HCT116 (cell line): ENCODE measurements around the gene ZSCAN5B. TPM values are rescaled to one million over a fixed set of nuclear protein-coding genes. Genes with fewer than 3 reads are reported as not detected.

ENCODE experiments used
- ATAC-seq: fragments of 200-7000 bp; cut with Tn5 transposase; 2 replicates; pipeline ENCODE4 v1.9.1; 2020; ENCODE audit warnings: mild to moderate bottlenecking, moderate library complexity
- BruUV-seq: library from RNA; stranded (reverse); fragments of 400-500 nt; replicated peaks from 2 replicates; lab custom pipeline; 2021; lab: Mats Ljungman, UMichigan
- CTCF ChIA-PET: fragments of 300-600 bp; sonication (Branson Sonifier 250); formaldehyde crosslinking; loops from one replicate; lab custom pipeline; 2021; ENCODE audit warnings: antibody characterized with exemption; lab: Charles Lee
- POLR2A ChIA-PET: fragments of 300-600, 350-600 bp; sonication (Branson Sonifier 250); formaldehyde crosslinking; loops from one replicate; lab custom pipeline; 2021; ENCODE audit warnings: antibody characterized with exemption; lab: Charles Lee
- RAD21 ChIA-PET, 2 experiments: fragments of 300-600 bp; sonication (Branson Sonifier 250); formaldehyde crosslinking; loops; one replicate each; lab custom pipeline; 2023; ENCODE audit warnings: low total read pairs in 2 of 2; ENCODE audit not compliant: uncharacterized antibody in 2 of 2, unreplicated experiment in 2 of 2, low non-redundant PET in 1 of 2; lab: Charles Lee
- DNase-seq: peaks from one replicate; pipeline ENCODE4 v3.0.0-alpha.2; 2010; ENCODE audit warnings: low read depth, low spot score
- H2AFZ ChIP-seq: fragments of 200-600 bp; shearing (Covaris generic), sonication (generic); 2 replicates; pipeline ENCODE4 v1.6.1; 2017; ENCODE audit warnings: low read depth, mixed run types, mixed read lengths, antibody characterized with exemption, low read length; ENCODE audit not compliant: poor library complexity, severe bottlenecking
- H3K27ac ChIP-seq: 2 replicates; pipeline ENCODE4 v1.5.1; 2012; ENCODE audit warnings: low read depth, low read length
- H3K27me3 ChIP-seq: fragments of 200-600 bp; sonication (generic); 2 replicates; pipeline ENCODE4 v1.6.1; 2016; ENCODE audit warnings: mixed run types, low read length, mixed read lengths; ENCODE audit not compliant: insufficient read depth
- H3K36me3 ChIP-seq, 2 experiments: fragments of 200-500 bp in 1 of 2; fragments of 200-600 bp in 1 of 2; sonication (Bioruptor generic) in 1 of 2; sonication (generic) in 1 of 2; 2 replicates each; pipeline versions ENCODE4 v1.5.1 to v1.6.1; 2014 to 2016; ENCODE audit warnings: low read length in 2 of 2, inconsistent platforms in 1 of 2, mixed read lengths in 1 of 2, mixed run types in 1 of 2; ENCODE audit not compliant: insufficient read depth in 2 of 2, control insufficient read depth in 1 of 2
- H3K4me1 ChIP-seq, 2 experiments: fragments of 200-600 bp in 1 of 2; sonication (generic) in 1 of 2; 2 replicates each; pipeline versions ENCODE4 v1.5.1 to v1.6.1; 2012 to 2017; ENCODE audit warnings: low read length in 2 of 2, inconsistent platforms in 1 of 2, mild to moderate bottlenecking in 1 of 2, mixed read lengths in 1 of 2, mixed run types in 1 of 2, moderate library complexity in 1 of 2; ENCODE audit not compliant: insufficient read depth in 2 of 2, control insufficient read depth in 1 of 2
- H3K4me2 ChIP-seq: fragments of 200-600 bp; sonication (generic); 2 replicates; pipeline ENCODE4 v1.6.1; 2017; ENCODE audit warnings: mixed run types, low read length, mixed read lengths
- H3K4me3 ChIP-seq, 2 experiments: fragments of 200-600 bp in 1 of 2; sonication (generic) in 1 of 2; replicated peaks in 1 of 2; 2 replicates each; pipeline ENCODE4 v1.5.1; 2011 to 2016; ENCODE audit warnings: low read length in 2 of 2, control low read depth in 1 of 2, low read depth in 1 of 2, mild to moderate bottlenecking in 1 of 2, mixed read lengths in 1 of 2, mixed run types in 1 of 2
- H3K79me2 ChIP-seq: fragments of 200-600 bp; sonication (generic); 2 replicates; pipeline ENCODE4 v1.6.1; 2017; ENCODE audit warnings: mild to moderate bottlenecking, mixed run types, low read length, moderate library complexity, mixed read lengths; ENCODE audit not compliant: insufficient read depth
- H3K9ac ChIP-seq: fragments of 200-600 bp; sonication (generic); 2 replicates; pipeline ENCODE4 v1.6.1; 2016; ENCODE audit warnings: low read length, mixed read lengths
- H3K9me2 ChIP-seq: fragments of 200-600 bp; sonication (generic), shearing (Covaris generic); 2 replicates; pipeline ENCODE4 v1.6.1; 2017; ENCODE audit warnings: mixed run types, mild to moderate bottlenecking, moderate library complexity; ENCODE audit not compliant: insufficient read depth
- H3K9me3 ChIP-seq, 2 experiments: fragments of 200-500 bp in 1 of 2; fragments of 200-600 bp in 1 of 2; sonication (Bioruptor generic) in 1 of 2; sonication (generic) in 1 of 2; 2 replicates each; pipeline ENCODE4 v1.6.1; 2014 to 2017; ENCODE audit warnings: low read length in 2 of 2, mixed read lengths in 2 of 2, inconsistent platforms in 1 of 2, low read depth in 1 of 2, mild to moderate bottlenecking in 1 of 2, mixed run types in 1 of 2, moderate library complexity in 1 of 2; ENCODE audit not compliant: control insufficient read depth in 1 of 2, insufficient read depth in 1 of 2
- H4K20me1 ChIP-seq: fragments of 200-600 bp; sonication (generic), shearing (Covaris generic); 2 replicates; pipeline ENCODE4 v1.6.1; 2017; ENCODE audit warnings: mixed run types, mild to moderate bottlenecking, moderate library complexity; ENCODE audit not compliant: insufficient read depth
- CBX3 ChIP-seq: IDR thresholded peaks from 2 replicates; pipeline ENCODE4 v1.6.1; 2012; ENCODE audit warnings: low read depth
- POLR2A ChIP-seq: IDR thresholded peaks from 2 replicates; pipeline ENCODE4 v1.7.0; 2011; ENCODE audit warnings: borderline replicate concordance; ENCODE audit not compliant: insufficient read depth, insufficient read length; ENCODE audit errors: extremely low read depth
- POLR2AphosphoS5 ChIP-seq: IDR thresholded peaks from 2 replicates; pipeline ENCODE4 v1.6.1; 2011; ENCODE audit warnings: mild to moderate bottlenecking, low read depth, low read length, moderate library complexity
- TCF7L2 ChIP-seq: IDR thresholded peaks from 2 replicates; pipeline ENCODE4 v1.7.0; 2011; ENCODE audit warnings: borderline replicate concordance, inconsistent platforms; ENCODE audit not compliant: insufficient read depth, insufficient read length; ENCODE audit errors: extremely low read depth
- YY1 ChIP-seq: IDR thresholded peaks from 2 replicates; pipeline ENCODE4 v1.6.1; 2011; ENCODE audit warnings: low read length, low read depth, moderate library complexity, mild to moderate bottlenecking; ENCODE audit not compliant: insufficient replicate concordance; ENCODE audit errors: extremely low read depth
- intact Hi-C: fragments of 100-400 bp; cut with micrococcal nuclease; formaldehyde crosslinking; loops from 2 replicates; pipeline ENCODE4 v1.10.0; 2022
- total RNA-seq: library from RNA; stranded (reverse); gene quantifications from one replicate; pipeline ENCODE4 v1.2.1, GENCODE V29; 2021; ENCODE audit not compliant: unreplicated experiment
- TF ChIP-seq, protein P1 (sequence below), 3 experiments: fragments of 200-600 bp in 1 of 3; sonication (generic) in 1 of 3; IDR thresholded peaks in 2 of 3; conservative IDR thresholded peaks in 1 of 3; 2 replicates each; pipeline ENCODE4 v1.5.1; 2012 to 2017; ENCODE audit warnings: low read depth in 2 of 3, low read length in 2 of 3, antibody characterized with exemption in 1 of 3, borderline replicate concordance in 1 of 3, control low read depth in 1 of 3, mild to moderate bottlenecking in 1 of 3, mixed read lengths in 1 of 3, mixed run types in 1 of 3, moderate library complexity in 1 of 3; ENCODE audit not compliant: insufficient read depth in 1 of 3

The ZSCAN5B gene
- total RNA-seq, 1 experiment from 2014 or later, result not detected

DNA sequence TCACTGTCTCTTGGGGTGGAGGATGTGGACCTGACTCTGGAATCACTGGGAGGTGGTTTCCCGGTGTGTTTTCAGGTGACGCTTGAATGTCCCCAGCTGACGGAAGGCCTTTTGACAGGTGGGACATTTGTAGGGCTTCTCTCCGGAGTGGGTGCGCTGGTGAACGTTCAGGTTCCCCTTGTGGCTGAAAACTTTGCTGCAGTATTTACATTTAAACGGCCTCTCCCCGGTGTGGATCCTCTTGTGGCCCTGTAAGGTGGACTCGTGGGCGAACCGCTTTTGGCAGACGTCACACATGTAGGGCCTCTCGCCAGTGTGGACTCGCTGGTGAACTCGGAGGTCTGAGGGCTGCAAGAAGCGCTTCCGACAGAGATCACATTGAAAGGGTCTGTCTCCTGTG is 7.8 kb downstream of the ZSCAN5B start:
- Histone ChIP-seq H3K9me2 (no peaks in the 10 kb centered on the region), H3K4me2 (no peak overlapping the region), H3K4me3 (no peak overlapping the region), H3K4me1 (no peaks in the 10 kb centered on the region), H3K27ac (no peak overlapping the region), H3K36me3 (no peaks in the 10 kb centered on the region), H3K79me2 (no peaks in the 10 kb centered on the region), H2AFZ (no peak overlapping the region), H4K20me1 (no peaks in the 10 kb centered on the region), H3K27me3 (no peaks in the 10 kb centered on the region), H3K9me3 (no peaks in the 10 kb centered on the region), H3K9ac (no peak overlapping the region)
- ATAC-seq, result 0 out of 2 replicates have a peak, but pooled peaks have one; percentile 47
- BruUV-seq, result no TSS peak
- TF ChIP-seq, protein P1, sequence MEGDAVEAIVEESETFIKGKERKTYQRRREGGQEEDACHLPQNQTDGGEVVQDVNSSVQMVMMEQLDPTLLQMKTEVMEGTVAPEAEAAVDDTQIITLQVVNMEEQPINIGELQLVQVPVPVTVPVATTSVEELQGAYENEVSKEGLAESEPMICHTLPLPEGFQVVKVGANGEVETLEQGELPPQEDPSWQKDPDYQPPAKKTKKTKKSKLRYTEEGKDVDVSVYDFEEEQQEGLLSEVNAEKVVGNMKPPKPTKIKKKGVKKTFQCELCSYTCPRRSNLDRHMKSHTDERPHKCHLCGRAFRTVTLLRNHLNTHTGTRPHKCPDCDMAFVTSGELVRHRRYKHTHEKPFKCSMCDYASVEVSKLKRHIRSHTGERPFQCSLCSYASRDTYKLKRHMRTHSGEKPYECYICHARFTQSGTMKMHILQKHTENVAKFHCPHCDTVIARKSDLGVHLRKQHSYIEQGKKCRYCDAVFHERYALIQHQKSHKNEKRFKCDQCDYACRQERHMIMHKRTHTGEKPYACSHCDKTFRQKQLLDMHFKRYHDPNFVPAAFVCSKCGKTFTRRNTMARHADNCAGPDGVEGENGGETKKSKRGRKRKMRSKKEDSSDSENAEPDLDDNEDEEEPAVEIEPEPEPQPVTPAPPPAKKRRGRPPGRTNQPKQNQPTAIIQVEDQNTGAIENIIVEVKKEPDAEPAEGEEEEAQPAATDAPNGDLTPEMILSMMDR (IDR thresholded peaks at IDR 0.05 in 2 of 3, conservative IDR thresholded peaks at IDR 0.05 in 1 of 3; ENCODE audit: borderline replicate concordance in 1 of 3, insufficient read depth in 1 of 3, low read depth in 2 of 3, low read length in 2 of 3), result 0 out of 6 replicates have a peak, but pooled peaks of 1 of the 3 experiments have one; percentile 11
- TF ChIP-seq TCF7L2, result no peak
- intact Hi-C loops, result no loop called here
- ChIA-PET POLR2A (no interaction called here), CTCF (interaction anchor here (1.6 kb wide), 1 partner anchor 64 kb away, joined by 4 read pairs; no protein-coding TSS in a partner anchor), RAD21 (no interaction called here)
- no peak for DNase-seq

DNA sequence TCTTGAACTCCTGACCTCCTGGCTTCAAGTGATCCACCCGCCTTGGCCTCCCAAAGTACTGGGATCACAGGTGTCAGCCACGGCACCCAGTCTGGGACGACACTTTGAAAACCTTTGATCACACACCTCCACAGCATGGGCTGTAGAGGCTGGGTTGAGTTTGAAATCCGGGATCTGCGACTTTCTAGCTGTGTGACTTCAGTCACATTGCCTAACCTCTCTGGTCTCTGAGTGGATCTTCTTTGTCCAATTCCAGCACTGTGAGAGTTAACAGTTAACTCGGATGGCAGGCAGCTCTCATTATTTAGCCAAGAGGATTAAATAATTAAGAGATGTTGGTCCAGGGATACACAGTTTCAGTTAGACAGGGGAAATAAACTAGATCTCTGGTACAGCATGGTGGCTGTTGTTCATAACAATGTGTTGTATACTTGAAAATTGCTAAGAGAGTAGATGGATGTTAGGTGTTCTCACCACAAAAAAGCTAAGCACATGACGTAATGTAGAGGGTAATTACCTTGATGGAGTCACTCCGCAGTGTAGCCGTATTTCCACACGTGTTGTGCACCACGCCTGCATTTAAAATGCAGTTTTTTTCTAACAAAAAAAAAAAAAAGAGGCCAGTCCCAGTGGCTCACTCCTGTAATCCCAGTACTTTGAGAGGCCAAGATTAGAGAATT is 19.9 kb downstream of the ZSCAN5B start:
- POLR2A ChIA-PET, result no interaction called here
- no TSS peak for BruUV-seq
- Histone ChIP-seq H3K9me3 (no peaks in the 10 kb centered on the region), H3K27me3 (no peaks in the 10 kb centered on the region), H3K27ac (no peak overlapping the region), H3K9ac (no peak overlapping the region), H2AFZ (no peak overlapping the region), H3K4me3 (no peak overlapping the region), H3K4me2 (no peak overlapping the region), H3K79me2 (no peaks in the 10 kb centered on the region), H4K20me1 (no peaks in the 10 kb centered on the region), H3K4me1 (no peaks in the 10 kb centered on the region), H3K36me3 (no peaks in the 10 kb centered on the region), H3K9me2 (no peaks in the 10 kb centered on the region)
- TF ChIP-seq YY1, result no peak
- TF ChIP-seq POLR2A, result no peak
- no peak for TF ChIP-seq POLR2AphosphoS5
- TF ChIP-seq CBX3, result no peak
- RAD21 ChIA-PET, result no interaction called here
- DNase-seq (no peak), ATAC-seq (no peak)
- intact Hi-C loops, result no loop called here
- CTCF ChIA-PET, result interaction anchor here (0.7 to 1.3 kb wide), 2 partner anchors 10 to 74 kb away, joined by 3 to 4 read pairs; no protein-coding TSS in a partner anchor
